Measurements from ENCODE around the gene LRBA. TPM values are rescaled to one million over a fixed set of nuclear protein-coding genes. Genes with fewer than 3 reads are reported as not detected.

LRBA gene
- total and polyA plus RNA-seq, 2 of the 4 experiments (the other 2 are of a cell fraction) = 10.2 to 51.6 TPM

DNA sequence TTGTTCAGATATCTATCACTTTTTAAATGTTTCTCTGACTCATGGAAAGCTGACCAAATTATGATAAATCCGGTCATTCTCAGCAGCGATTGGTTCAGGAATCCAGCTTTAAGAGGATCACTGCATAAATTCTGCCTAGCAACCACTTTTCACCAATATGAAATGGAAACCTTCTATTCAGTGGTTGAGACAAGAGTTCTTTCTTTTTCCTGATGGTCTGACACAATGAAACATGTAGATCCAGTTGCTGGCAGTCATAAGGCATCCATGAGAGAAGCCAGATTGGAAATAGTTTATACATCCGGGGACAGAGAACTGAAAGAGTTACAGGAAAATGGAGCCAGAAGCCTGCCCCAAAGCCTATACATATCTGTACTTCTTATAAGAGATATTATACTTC is 406.0 kb downstream of the LRBA start:
- Histone ChIP-seq H2AK9ac (replicated peaks; ENCODE audit: low read depth, low read length, poor library complexity) (no peak overlapping the region), H3K56ac (ENCODE audit: extremely low read depth, insufficient read depth, low read length) (no peak overlapping the region), H4K5ac (ENCODE audit: low read depth, low read length) (no peak overlapping the region), H3K27me3 (ENCODE audit: control insufficient read depth, insufficient read depth, low read length) (no peaks in the 10 kb centered on the region), H2BK15ac (ENCODE audit: low read depth, low read length) (no peak overlapping the region), H4K8ac (ENCODE audit: low read depth in 2 of 2, low read length in 2 of 2) (no peak overlapping the region), H4K91ac (ENCODE audit: insufficient read depth, low read depth, low read length) (no peak overlapping the region), H3K27ac (ENCODE audit: insufficient read depth, low read length) (no peak overlapping the region), H3K4me1 (ENCODE audit: control insufficient read depth, insufficient read depth, low read length) (no peaks in the 10 kb centered on the region), H2AK5ac (ENCODE audit: low read depth, low read length) (no peak overlapping the region), H3K36me3 (ENCODE audit: control insufficient read depth, insufficient read depth, low read length) (no peaks in the 10 kb centered on the region), H3K18ac (ENCODE audit: low read depth, low read length) (no peak overlapping the region), H2AFZ (replicated peaks; ENCODE audit: low read length, poor library complexity) (no peak overlapping the region), H3K9me3 (ENCODE audit: control insufficient read depth, insufficient read depth, low read length) (no peaks in the 10 kb centered on the region), H3K4me2 (ENCODE audit: low read depth, low read length) (no peak overlapping the region), H3K14ac (replicated peaks; ENCODE audit: low read depth, low read length) (no peak overlapping the region), H2BK5ac (ENCODE audit: low read depth, low read length, poor library complexity, severe bottlenecking) (no peak overlapping the region), H3K79me1 (ENCODE audit: low read depth in 1 of 2, low read length in 2 of 2) (no peaks in the 10 kb centered on the region), H4K20me1 (ENCODE audit: insufficient read depth, low read length) (no peaks in the 10 kb centered on the region), H3K23ac (ENCODE audit: low read depth, low read length) (no peak overlapping the region), H3K9me1 (ENCODE audit: insufficient read depth, low read length) (no peaks in the 10 kb centered on the region), H3K4me3 (ENCODE audit: insufficient read depth, low read depth, low read length) (no peak overlapping the region), H3K4ac (ENCODE audit: low read depth, low read length) (no peak overlapping the region), H2BK20ac (ENCODE audit: low read depth, low read length) (no peak overlapping the region), H3K9ac (ENCODE audit: low read depth, low read length) (no peak overlapping the region), H2BK120ac (ENCODE audit: low read depth, low read length) (no peak overlapping the region)
- ATAC-seq (ENCODE audit: low read depth) = no peak
- ChIA-PET CTCF (no interaction called here), POLR2A (ENCODE audit: unreplicated experiment) (no interaction called here)
- in situ Hi-C loops (cut with MboI; ENCODE audit: low sequenced_read_pairs) = no loop called here
- dilution Hi-C loops (cut with HindIII; ENCODE audit: low sequenced_read_pairs, unreplicated experiment) = no loop called here
- peak; percentile 19 for DNase-seq
- intact Hi-C loops (cut with micrococcal nuclease) = no loop called here
- no TSS peak for BruUV-seq (replicated peaks)
- no CpG with 5 or more reads among the region's 3 CpGs for WGBS, 2 experiments (ENCODE audit: extremely low coverage in 2 of 2, insufficient read length in 1 of 2)
- peak; percentile 49; the same call in 1 of the 2 replicates for TF ChIP-seq RFX5 (IDR thresholded peaks at IDR 0.05; ENCODE audit: low read depth, low read length)
- no peak for TF ChIP-seq CEBPB (IDR thresholded peaks at IDR 0.05; ENCODE audit: low read depth, low read length)
